Mucosa of descending colon (tissue), 3 donors: ENCODE data around the gene SLC33A1. TPM values are rescaled to one million over a fixed set of nuclear protein-coding genes. Genes with fewer than 3 reads are reported as not detected.
A peak's percentile ranks its signal among the peaks of the same experiment; 100 is the strongest.

Experiments
- ATAC-seq: fragments of 200-7000 bp; cut with Tn5 transposase; one replicate; pipeline ENCODE4 v1.9.1; 2020; ENCODE audit warnings: mild to moderate bottlenecking, moderate library complexity
- DNase-seq, 3 donors: peaks; one replicate each; pipeline ENCODE4 v3.0.0-alpha.2; 2020
- H3K36me3 ChIP-seq: fragments of 200-600 bp; one replicate; pipeline ENCODE4 v1.8.0; 2021; ENCODE audit warnings: low read depth, mild to moderate bottlenecking
- H3K4me1 ChIP-seq: fragments of 200-600 bp; one replicate; pipeline ENCODE4 v1.8.0; 2021; ENCODE audit warnings: low read depth, mild to moderate bottlenecking
- H3K4me3 ChIP-seq: fragments of 200-600 bp; one replicate; pipeline ENCODE4 v1.8.0; 2021; ENCODE audit warnings: mild to moderate bottlenecking
- H3K9me3 ChIP-seq: fragments of 200-600 bp; one replicate; pipeline ENCODE4 v1.8.0; 2021; ENCODE audit warnings: mild to moderate bottlenecking
- CTCF ChIP-seq: fragments of 200-600 bp; IDR thresholded peaks from one replicate; pipeline ENCODE4 v1.8.0; 2022; ENCODE audit warnings: antibody characterized with exemption, mild to moderate bottlenecking
- intact Hi-C, 2 donors: fragments of 100-400 bp; cut with DNase I in 1 of 2; cut with micrococcal nuclease in 1 of 2; formaldehyde crosslinking; loops; one replicate each; pipeline versions ENCODE4 v1.11.0 to v1.11.1; 2022; cut with DNase I, micrococcal nuclease
- total RNA-seq, 3 donors: library from RNA; stranded (reverse); fragmentation: NEBNext Ultra II Directional in 2 of 3; extraction: Animal tissue kit (Norgen Biotek cat#: 25700) in 2 of 3; gene quantifications; one replicate each; pipeline versions ENCODE4 v1.2.1 to v1.2.4, GENCODE V29; 2021 to 2023
- donor health status: DM: no; HTN: no; CAD: no; lungs with moderate emphysema.
- donor health status: DM: no; HTN: no; CAD: no.
- donor health status: DM: no; HTN: yes; CAD: no.

Gene SLC33A1
- total RNA-seq, 3 donors from 2014 or later = 25.8 to 31.0 (median 27.8) TPM

- intact Hi-C loops = no loop called here
- DNase-seq = no peak
Measured at GRCh38 chr3:155876503-155876902, 22.3 kb upstream of the SLC33A1 start.

GRCh38 chr3:155876037-155876436 is 21.8 kb upstream of the SLC33A1 start:
- intact Hi-C loops = no loop called here
- Histone ChIP-seq H3K4me3 (no peak overlapping the region), H3K9me3 (no peaks in the 10 kb centered on the region), H3K4me1 (peaks cover 7% of the 10 kb centered on the region), H3K36me3 (no peaks in the 10 kb centered on the region)
- no peak for DNase-seq
- no peak for ATAC-seq
- no peak for TF ChIP-seq CTCF

More at GRCh38 chr3:155876503-155876902, 22.3 kb upstream of the SLC33A1 start:
- no peak for ATAC-seq
- no peak for TF ChIP-seq CTCF
- H3K4me1 ChIP-seq = peaks cover 7% of the 10 kb centered on the region
- no peak overlapping the region for H3K4me3 ChIP-seq
- no peaks in the 10 kb centered on the region for H3K36me3 ChIP-seq
- H3K9me3 ChIP-seq = no peaks in the 10 kb centered on the region

- no peak for TF ChIP-seq CTCF
- no peaks in the 10 kb centered on the region for H3K9me3 ChIP-seq
- H3K4me1 ChIP-seq = peaks cover 12% of the 10 kb centered on the region
- DNase-seq (no peak), ATAC-seq (no peak)
- no peak overlapping the region for H3K4me3 ChIP-seq
- intact Hi-C loops = no loop called here
- H3K36me3 ChIP-seq = peaks cover 6% of the 10 kb centered on the region
Measured at GRCh38 chr3:155872904-155873646, 18.8 kb upstream of the SLC33A1 start.

GRCh38 chr3:155871746-155872158 is 17.5 kb upstream of the SLC33A1 start:
- no peak for ATAC-seq
- no peak for DNase-seq
- Histone ChIP-seq H3K4me3 (peak overlapping the region; percentile 90), H3K36me3 (peaks cover 6% of the 10 kb centered on the region), H3K4me1 (peaks cover 12% of the 10 kb centered on the region), H3K9me3 (no peaks in the 10 kb centered on the region)
- intact Hi-C loops = no loop called here
- no peak for TF ChIP-seq CTCF

- intact Hi-C loops = no loop called here
- DNase-seq (peak; percentile 66 to 80 (median 77)), ATAC-seq (peak; percentile 45)
- no peak for TF ChIP-seq CTCF
- Histone ChIP-seq H3K9me3 (no peaks in the 10 kb centered on the region), H3K4me1 (peaks cover 12% of the 10 kb centered on the region), H3K4me3 (peak overlapping the region; percentile 90), H3K36me3 (peaks cover 6% of the 10 kb centered on the region)
Measured at GRCh38 chr3:155870945-155871745, 16.9 kb upstream of the SLC33A1 start.
